ENCODE measurements around the gene COL8A1.
"Not testable (repeated sequence)": the region's sequence is repeated elsewhere in the genome, so short reads cannot be mapped to it uniquely, and the experiment has no call there.

COL8A1 gene

GRCh38 chr3:99638167-99638948 lies at the start of gene COL8A1:
TSS of gene COL8A1 (plus strand) at chr3:99638594. CDS start at chr3:99790683, 152,089 bp downstream.
- no peaks in the 10 kb centered on the region for H3K9me3 ChIP-seq (ENCODE audit: insufficient read depth, low read depth, low read length)
- peaks cover 41% of the 10 kb centered on the region for H3K4me1 ChIP-seq (ENCODE audit: insufficient read depth, low read length)
- H3K4me3 ChIP-seq (ENCODE audit: low read length): peak within 1 kb of the TSS; percentile 68
- H3K27me3 ChIP-seq (ENCODE audit: insufficient read depth, low read length): peaks cover 63% of the 10 kb centered on the region
- H3K27ac ChIP-seq (ENCODE audit: low read length): no peak within 1 kb of the TSS
- peak within 1 kb of the TSS; percentile 60; the same call in 1 of the 2 replicates for H3K9ac ChIP-seq (ENCODE audit: low read depth, low read length)
- H3K36me3 ChIP-seq (ENCODE audit: insufficient read depth, low read depth, low read length): no peaks in the 10 kb centered on the region

GRCh38 chr3:99589168-99589567 lies 49.2 kb upstream of the COL8A1 start:
- H3K4me1 ChIP-seq (ENCODE audit: insufficient read depth, low read length); H3K9ac ChIP-seq (ENCODE audit: low read depth, low read length); H3K27me3 ChIP-seq (ENCODE audit: insufficient read depth, low read length); H3K27ac ChIP-seq (ENCODE audit: low read length); H3K36me3 ChIP-seq (ENCODE audit: insufficient read depth, low read depth, low read length); H3K9me3 ChIP-seq (ENCODE audit: insufficient read depth, low read depth, low read length); H3K4me3 ChIP-seq (ENCODE audit: low read length): not testable (repeated sequence)

GRCh38 chr3:99599894-99600293 lies 38.5 kb upstream of the COL8A1 start:
- Histone ChIP-seq H3K4me3 (ENCODE audit: low read length) (no peak overlapping the region), H3K27me3 (ENCODE audit: insufficient read depth, low read length) (no peaks in the 10 kb centered on the region), H3K9me3 (ENCODE audit: insufficient read depth, low read depth, low read length) (no peaks in the 10 kb centered on the region), H3K9ac (ENCODE audit: low read depth, low read length) (no peak overlapping the region), H3K4me1 (ENCODE audit: insufficient read depth, low read length) (no peaks in the 10 kb centered on the region), H3K36me3 (ENCODE audit: insufficient read depth, low read depth, low read length) (no peaks in the 10 kb centered on the region), H3K27ac (ENCODE audit: low read length) (no peak overlapping the region)

GRCh38 chr3:99601515-99601914 lies 36.9 kb upstream of the COL8A1 start:
- H3K36me3 ChIP-seq (ENCODE audit: insufficient read depth, low read depth, low read length): no peaks in the 10 kb centered on the region
- H3K9me3 ChIP-seq (ENCODE audit: insufficient read depth, low read depth, low read length): no peaks in the 10 kb centered on the region
- no peaks in the 10 kb centered on the region for H3K27me3 ChIP-seq (ENCODE audit: insufficient read depth, low read length)
- H3K4me3 ChIP-seq (ENCODE audit: low read length): no peak overlapping the region
- no peak overlapping the region for H3K9ac ChIP-seq (ENCODE audit: low read depth, low read length)
- no peaks in the 10 kb centered on the region for H3K4me1 ChIP-seq (ENCODE audit: insufficient read depth, low read length)
- H3K27ac ChIP-seq (ENCODE audit: low read length): no peak overlapping the region

GRCh38 chr3:99602183-99602582 lies 36.2 kb upstream of the COL8A1 start:
- H3K36me3 ChIP-seq (ENCODE audit: insufficient read depth, low read depth, low read length): no peaks in the 10 kb centered on the region
- H3K27ac ChIP-seq (ENCODE audit: low read length): no peak overlapping the region
- H3K9me3 ChIP-seq (ENCODE audit: insufficient read depth, low read depth, low read length): no peaks in the 10 kb centered on the region
- no peak overlapping the region for H3K9ac ChIP-seq (ENCODE audit: low read depth, low read length)
- no peak overlapping the region for H3K4me3 ChIP-seq (ENCODE audit: low read length)
- no peaks in the 10 kb centered on the region for H3K4me1 ChIP-seq (ENCODE audit: insufficient read depth, low read length)
- no peaks in the 10 kb centered on the region for H3K27me3 ChIP-seq (ENCODE audit: insufficient read depth, low read length)

- Histone ChIP-seq H3K27ac (ENCODE audit: low read length) (no peak overlapping the region), H3K36me3 (ENCODE audit: insufficient read depth, low read depth, low read length) (no peaks in the 10 kb centered on the region), H3K4me3 (ENCODE audit: low read length) (no peak overlapping the region), H3K9me3 (ENCODE audit: insufficient read depth, low read depth, low read length) (no peaks in the 10 kb centered on the region), H3K9ac (ENCODE audit: low read depth, low read length) (no peak overlapping the region), H3K27me3 (ENCODE audit: insufficient read depth, low read length) (no peaks in the 10 kb centered on the region), H3K4me1 (ENCODE audit: insufficient read depth, low read length) (no peaks in the 10 kb centered on the region)
Observed at GRCh38 chr3:99607151-99607550, 31.2 kb upstream of the COL8A1 start.

GRCh38 chr3:99614768-99615167 lies 23.6 kb upstream of the COL8A1 start:
- H3K27ac ChIP-seq (ENCODE audit: low read length): no peak overlapping the region
- no peaks in the 10 kb centered on the region for H3K4me1 ChIP-seq (ENCODE audit: insufficient read depth, low read length)
- no peaks in the 10 kb centered on the region for H3K36me3 ChIP-seq (ENCODE audit: insufficient read depth, low read depth, low read length)
- H3K27me3 ChIP-seq (ENCODE audit: insufficient read depth, low read length): no peaks in the 10 kb centered on the region
- H3K4me3 ChIP-seq (ENCODE audit: low read length): no peak overlapping the region
- no peak overlapping the region for H3K9ac ChIP-seq (ENCODE audit: low read depth, low read length)
- no peaks in the 10 kb centered on the region for H3K9me3 ChIP-seq (ENCODE audit: insufficient read depth, low read depth, low read length)

GRCh38 chr3:99620077-99620767 lies 18.2 kb upstream of the COL8A1 start:
- no peaks in the 10 kb centered on the region for H3K36me3 ChIP-seq (ENCODE audit: insufficient read depth, low read depth, low read length)
- no peak overlapping the region for H3K27ac ChIP-seq (ENCODE audit: low read length)
- H3K4me3 ChIP-seq (ENCODE audit: low read length): no peak overlapping the region
- H3K9me3 ChIP-seq (ENCODE audit: insufficient read depth, low read depth, low read length): no peaks in the 10 kb centered on the region
- H3K9ac ChIP-seq (ENCODE audit: low read depth, low read length): no peak overlapping the region
- no peaks in the 10 kb centered on the region for H3K27me3 ChIP-seq (ENCODE audit: insufficient read depth, low read length)
- H3K4me1 ChIP-seq (ENCODE audit: insufficient read depth, low read length): no peaks in the 10 kb centered on the region

- H3K27ac ChIP-seq (ENCODE audit: low read length): no peak overlapping the region
- H3K4me3 ChIP-seq (ENCODE audit: low read length): no peak overlapping the region
- no peak overlapping the region for H3K9ac ChIP-seq (ENCODE audit: low read depth, low read length)
- H3K4me1 ChIP-seq (ENCODE audit: insufficient read depth, low read length): no peaks in the 10 kb centered on the region
- no peaks in the 10 kb centered on the region for H3K27me3 ChIP-seq (ENCODE audit: insufficient read depth, low read length)
- no peaks in the 10 kb centered on the region for H3K9me3 ChIP-seq (ENCODE audit: insufficient read depth, low read depth, low read length)
- H3K36me3 ChIP-seq (ENCODE audit: insufficient read depth, low read depth, low read length): no peaks in the 10 kb centered on the region
Observed at GRCh38 chr3:99620976-99621375, 17.4 kb upstream of the COL8A1 start.

- H3K4me1 ChIP-seq (ENCODE audit: insufficient read depth, low read length): no peaks in the 10 kb centered on the region
- no peaks in the 10 kb centered on the region for H3K27me3 ChIP-seq (ENCODE audit: insufficient read depth, low read length)
- H3K36me3 ChIP-seq (ENCODE audit: insufficient read depth, low read depth, low read length): no peaks in the 10 kb centered on the region
- no peaks in the 10 kb centered on the region for H3K9me3 ChIP-seq (ENCODE audit: insufficient read depth, low read depth, low read length)
- no peak overlapping the region for H3K4me3 ChIP-seq (ENCODE audit: low read length)
- H3K27ac ChIP-seq (ENCODE audit: low read length): no peak overlapping the region
- no peak overlapping the region for H3K9ac ChIP-seq (ENCODE audit: low read depth, low read length)
Observed at GRCh38 chr3:99624496-99625236, 13.7 kb upstream of the COL8A1 start.

GRCh38 chr3:99625237-99625622 lies 13.2 kb upstream of the COL8A1 start:
- Histone ChIP-seq H3K9me3 (ENCODE audit: insufficient read depth, low read depth, low read length) (no peaks in the 10 kb centered on the region), H3K27ac (ENCODE audit: low read length) (no peak overlapping the region), H3K27me3 (ENCODE audit: insufficient read depth, low read length) (no peaks in the 10 kb centered on the region), H3K9ac (ENCODE audit: low read depth, low read length) (no peak overlapping the region), H3K4me1 (ENCODE audit: insufficient read depth, low read length) (no peaks in the 10 kb centered on the region), H3K4me3 (ENCODE audit: low read length) (no peak overlapping the region), H3K36me3 (ENCODE audit: insufficient read depth, low read depth, low read length) (no peaks in the 10 kb centered on the region)
